GM23248 (cell line): ENCODE measurements around the gene KRT78. TPM values are rescaled to one million over a fixed set of nuclear protein-coding genes. Genes with fewer than 3 reads are reported as not detected.
"Not testable (repeated sequence)": the region's sequence is repeated elsewhere in the genome, so short reads cannot be mapped to it uniquely, and the experiment has no call there.

Experiments
- DNase-seq: peaks from one replicate; pipeline ENCODE4 v3.0.0-alpha.2; 2015
- H2AFZ ChIP-seq: fragments of 200-600 bp; sonication (generic); 2 replicates; pipeline ENCODE4 v1.6.1; 2016; ENCODE audit warnings: antibody characterized with exemption
- H3F3A ChIP-seq: fragments of 200-600 bp; sonication (generic); 2 replicates; pipeline ENCODE4 v1.6.1; 2016; ENCODE audit warnings: mild to moderate bottlenecking, antibody characterized with exemption, mixed run types; ENCODE audit not compliant: insufficient read depth
- H3K27ac ChIP-seq: fragments of 200-600 bp; sonication (generic); 2 replicates; pipeline ENCODE4 v1.5.1; 2016; ENCODE audit warnings: mild to moderate bottlenecking
- H3K27me3 ChIP-seq: fragments of 200-600 bp; sonication (generic); replicated peaks from 2 replicates; pipeline ENCODE4 v1.6.1; 2016; ENCODE audit warnings: mild to moderate bottlenecking; ENCODE audit not compliant: insufficient read depth
- H3K36me3 ChIP-seq: fragments of 200-600 bp; sonication (generic); 2 replicates; pipeline ENCODE4 v1.6.1; 2016; ENCODE audit warnings: low read depth, mild to moderate bottlenecking
- H3K4me1 ChIP-seq: fragments of 200-600 bp; sonication (generic); 2 replicates; pipeline ENCODE4 v1.6.1; 2016; ENCODE audit warnings: mild to moderate bottlenecking; ENCODE audit not compliant: insufficient read depth
- H3K4me2 ChIP-seq: fragments of 200-600 bp; sonication (generic); one replicate; pipeline ENCODE4 v1.6.1; 2016; ENCODE audit warnings: mild to moderate bottlenecking; ENCODE audit not compliant: unreplicated experiment
- H3K4me3 ChIP-seq: fragments of 200-600 bp; sonication (generic); 2 replicates; pipeline ENCODE4 v1.5.1; 2016; ENCODE audit warnings: mild to moderate bottlenecking
- H3K79me2 ChIP-seq: fragments of 200-600 bp; sonication (generic); 2 replicates; pipeline ENCODE4 v1.6.1; 2016; ENCODE audit warnings: mild to moderate bottlenecking; ENCODE audit not compliant: insufficient read depth
- H3K9ac ChIP-seq: fragments of 200-600 bp; sonication (generic); 2 replicates; pipeline ENCODE4 v1.6.1; 2016; ENCODE audit warnings: mild to moderate bottlenecking
- H3K9me2 ChIP-seq: fragments of 200-600 bp; sonication (generic); 2 replicates; pipeline ENCODE4 v1.6.1; 2016; ENCODE audit warnings: mixed run types, mild to moderate bottlenecking, moderate library complexity; ENCODE audit not compliant: insufficient read depth
- H3K9me3 ChIP-seq: fragments of 200-600 bp; sonication (generic); one replicate; pipeline ENCODE4 v1.6.1; 2017; ENCODE audit warnings: low read depth
- H4K20me1 ChIP-seq: fragments of 200-600 bp; sonication (generic); 2 replicates; pipeline ENCODE4 v1.6.0; 2016; ENCODE audit not compliant: insufficient read depth
- EZH2 ChIP-seq: fragments of 200-600 bp; sonication (generic); IDR thresholded peaks from 2 replicates; pipeline ENCODE4 v1.6.1; 2018; ENCODE audit warnings: antibody characterized with exemption, mild to moderate bottlenecking; ENCODE audit not compliant: insufficient read depth, poor library complexity, severe bottlenecking
- EZH2phosphoT487 ChIP-seq: fragments of 200-600 bp; sonication (generic); IDR thresholded peaks from 2 replicates; pipeline ENCODE4 v1.6.1; 2018; ENCODE audit warnings: antibody characterized with exemption, moderate library complexity, mild to moderate bottlenecking, low read depth; ENCODE audit not compliant: insufficient read depth
- WGBS, 2 experiments: methylation state at CpG; one replicate each; pipeline ENCODE4 v1.1.6; 2015 to 2017; ENCODE audit warnings: low lambda C conversion rate in 2 of 2, low coverage in 1 of 2; ENCODE audit errors: missing lambda C conversion rate in 2 of 2; 5-methylcytosine and 5-hydroxymethylcytosine counted together
- in situ Hi-C: fragments of 300-500 bp; cut with MboI; formaldehyde crosslinking; loops from 2 replicates; pipeline ENCODE4 v1.15.0; 2020
- polyA plus RNA-seq: library from polyadenylated mRNA; unstranded; fragments of >200 nt; fragmentation: Nextera tagmentation; extraction: Ambion mirVana; gene quantifications from 2 replicates; pipeline ENCODE4 v1.2.1, GENCODE V29; 2016
- total RNA-seq: library from RNA; depleted of rRNA; stranded (reverse); fragments of >200 nt; shearing (Covaris generic); gene quantifications from 2 replicates; pipeline ENCODE4 v1.2.3, GENCODE V29; 2014

The KRT78 gene
- total and polyA plus RNA-seq, 2 experiments from 2014 or later: not detected

DNA sequence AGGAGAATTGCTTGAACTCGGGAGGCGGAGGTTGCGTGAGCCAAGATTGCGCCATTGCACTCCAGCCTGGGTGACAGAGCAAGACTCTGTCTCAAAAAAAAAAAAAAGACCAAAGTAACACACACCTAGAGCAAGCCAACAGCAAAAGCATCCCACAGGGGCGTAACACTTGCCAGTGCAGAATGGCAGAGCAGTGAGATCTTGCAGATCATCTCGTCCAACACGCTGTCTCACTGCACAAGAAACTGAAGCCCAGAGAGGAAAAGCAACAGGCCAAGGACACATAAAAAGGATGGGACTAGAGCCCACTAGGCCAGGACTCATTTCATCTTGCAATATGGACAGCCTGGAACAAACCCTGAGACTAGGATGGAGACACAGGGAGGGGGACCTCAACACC, 12.7 kb upstream of the KRT78 start:
- Histone ChIP-seq H3K9me2 (no peaks in the 10 kb centered on the region), H3K79me2 (no peaks in the 10 kb centered on the region), H3K9me3 (no peaks in the 10 kb centered on the region), H3K4me3 (no peak overlapping the region), H4K20me1 (no peaks in the 10 kb centered on the region), H3K27me3 (no peaks in the 10 kb centered on the region), H3K4me2 (no peak overlapping the region), H3K36me3 (no peaks in the 10 kb centered on the region), H3K4me1 (no peaks in the 10 kb centered on the region), H3F3A (no peaks in the 10 kb centered on the region), H3K27ac (no peak overlapping the region), H2AFZ (no peak overlapping the region), H3K9ac (no peak overlapping the region)
- no peak for DNase-seq
- TF ChIP-seq EZH2phosphoT487 (no peak), EZH2 (no peak)
- 62 to 68% methylated on average over 7 of the region's 7 CpGs for WGBS, 2 experiments
- in situ Hi-C loops: loop anchor here (10.0 kb wide), 1 partner anchor 477 kb away; the partner anchor contains the start of gene KRT84

GRCh38 chr12:52860102-52860823, 11.5 kb upstream of the KRT78 start:
- Histone ChIP-seq H3K36me3 (no peaks in the 10 kb centered on the region), H3K27me3 (no peaks in the 10 kb centered on the region), H3K9me3 (no peaks in the 10 kb centered on the region), H3K79me2 (no peaks in the 10 kb centered on the region), H3F3A (no peaks in the 10 kb centered on the region), H3K9ac (no peak overlapping the region), H4K20me1 (no peaks in the 10 kb centered on the region), H2AFZ (no peak overlapping the region), H3K4me3 (no peak overlapping the region), H3K9me2 (no peaks in the 10 kb centered on the region), H3K27ac (no peak overlapping the region), H3K4me1 (no peaks in the 10 kb centered on the region), H3K4me2 (no peak overlapping the region)
- in situ Hi-C loops: loop anchor here (10.0 kb wide), 1 partner anchor 475 kb away; the partner anchor contains the start of gene KRT84
- no peak for TF ChIP-seq EZH2phosphoT487
- TF ChIP-seq EZH2: no peak
- DNase-seq: peak; percentile 60
- WGBS, 2 experiments: 74 to 77% methylated on average over 6 of the region's 6 CpGs

DNA sequence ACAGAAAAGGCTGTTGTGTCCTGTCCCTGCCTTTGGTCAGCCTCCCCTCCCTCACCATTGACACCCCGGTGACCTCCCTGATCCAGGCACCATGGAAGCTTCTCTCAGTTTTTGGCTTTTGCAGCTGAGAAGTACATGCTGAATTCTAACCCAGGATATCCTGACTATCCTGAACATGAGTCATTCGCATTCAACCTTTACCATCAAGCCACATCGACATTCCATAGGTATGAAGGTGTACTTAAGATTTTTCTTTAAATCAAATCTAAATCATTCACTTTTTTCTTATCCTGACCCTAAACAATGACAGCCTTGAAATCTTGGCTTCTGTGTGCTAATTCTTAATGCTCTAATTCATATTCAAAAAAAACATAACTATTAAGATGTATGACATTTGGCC, 8.7 kb upstream of the KRT78 start:
- H3K4me1 ChIP-seq: no peaks in the 10 kb centered on the region
- H3K27ac ChIP-seq: no peak overlapping the region
- H3K79me2 ChIP-seq: no peaks in the 10 kb centered on the region
- no peak overlapping the region for H3K9ac ChIP-seq
- H3K9me3 ChIP-seq: no peaks in the 10 kb centered on the region
- DNase-seq: no peak
- no peaks in the 10 kb centered on the region for H4K20me1 ChIP-seq
- H3K4me2 ChIP-seq: no peak overlapping the region
- no peaks in the 10 kb centered on the region for H3K9me2 ChIP-seq
- no peak for TF ChIP-seq EZH2phosphoT487
- no peak for TF ChIP-seq EZH2
- H3F3A ChIP-seq: no peaks in the 10 kb centered on the region
- H3K4me3 ChIP-seq: no peak overlapping the region
- H2AFZ ChIP-seq: no peak overlapping the region
- 89 to 92% methylated on average over 3 of the region's 3 CpGs for WGBS, 2 experiments
- H3K27me3 ChIP-seq: peaks cover 12% of the 10 kb centered on the region; the same call in 1 of the 2 replicates
- no peaks in the 10 kb centered on the region for H3K36me3 ChIP-seq
- in situ Hi-C loops: no loop called here

DNA sequence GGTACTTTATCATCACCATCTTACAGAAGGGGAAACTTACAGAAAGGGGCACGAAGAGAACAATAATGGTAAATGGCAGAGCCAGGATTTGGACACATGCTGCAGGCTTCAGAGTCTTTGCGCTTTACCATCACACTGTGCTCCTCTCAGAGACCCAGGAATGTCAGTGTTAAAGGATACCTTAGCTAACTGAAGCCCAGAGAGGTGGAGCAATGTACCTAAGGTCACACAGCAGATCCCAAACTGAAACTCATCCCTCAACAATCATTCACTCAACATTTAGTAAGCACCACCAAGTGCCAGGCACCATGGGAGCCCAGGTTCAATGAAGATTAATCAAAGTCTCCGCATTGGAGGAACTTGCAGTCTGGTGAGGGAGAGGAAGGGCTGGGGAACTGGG, 8.0 kb upstream of the KRT78 start:
- H3K4me1 ChIP-seq: no peaks in the 10 kb centered on the region
- no peak for TF ChIP-seq EZH2
- TF ChIP-seq EZH2phosphoT487: no peak
- H3K79me2 ChIP-seq: no peaks in the 10 kb centered on the region
- no peaks in the 10 kb centered on the region for H3K9me2 ChIP-seq
- 71 to 77% methylated on average over 3 of the region's 3 CpGs for WGBS, 2 experiments
- in situ Hi-C loops: no loop called here
- H3K4me3 ChIP-seq: no peak overlapping the region
- H2AFZ ChIP-seq: no peak overlapping the region
- H3K4me2 ChIP-seq: no peak overlapping the region
- no peaks in the 10 kb centered on the region for H3K36me3 ChIP-seq
- H3K27me3 ChIP-seq: peaks cover 19% of the 10 kb centered on the region
- DNase-seq: no peak
- no peaks in the 10 kb centered on the region for H4K20me1 ChIP-seq
- H3K27ac ChIP-seq: no peak overlapping the region
- no peaks in the 10 kb centered on the region for H3F3A ChIP-seq
- no peak overlapping the region for H3K9ac ChIP-seq
- no peaks in the 10 kb centered on the region for H3K9me3 ChIP-seq

DNA sequence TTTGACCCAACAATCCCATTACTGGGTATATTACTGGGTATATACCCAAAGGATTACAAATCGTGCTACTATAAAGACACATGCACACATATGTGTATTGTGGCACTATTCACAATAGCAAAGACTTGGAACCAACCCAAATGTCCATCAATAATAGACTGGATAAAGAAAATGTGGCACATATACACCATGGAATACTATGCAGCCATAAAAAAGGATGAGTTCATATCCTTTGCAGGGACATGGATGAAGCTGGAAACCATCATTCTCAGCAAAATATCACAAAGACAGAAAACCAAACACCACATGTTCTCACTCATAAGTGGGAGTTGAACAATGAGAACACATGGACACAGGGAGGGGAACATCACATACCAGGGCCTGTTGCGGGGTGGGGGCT, 7.3 kb upstream of the KRT78 start:
- WGBS, 2 experiments: 81 to 83% methylated on average over 2 of the region's 2 CpGs

More for the DNA sequence above, 7.3 kb upstream of the KRT78 start:
- H3K79me2 ChIP-seq, H3K4me3 ChIP-seq, in situ Hi-C loops, H3K9ac ChIP-seq, H3K9me2 ChIP-seq, H2AFZ ChIP-seq, H4K20me1 ChIP-seq, H3K27ac ChIP-seq, H3F3A ChIP-seq, DNase-seq, H3K4me2 ChIP-seq, H3K4me1 ChIP-seq, H3K36me3 ChIP-seq, H3K9me3 ChIP-seq: not testable (repeated sequence)
- peaks cover 26% of the 10 kb centered on the region for H3K27me3 ChIP-seq
